ENCODE measurements around the gene CYP4F11. TPM values are rescaled to one million over a fixed set of nuclear protein-coding genes. Genes with fewer than 3 reads are reported as not detected.

Gene CYP4F11
- total RNA-seq, 1 experiment from 2014 or later = not detected

GRCh38 chr19:15885919-15886318 lies 48.4 kb downstream of the CYP4F11 start:
- Histone ChIP-seq H3K4ac (ENCODE audit: low read depth, low read length) (no peak overlapping the region), H4K20me1 (ENCODE audit: control insufficient read depth, insufficient read depth, insufficient read length) (no peaks in the 10 kb centered on the region)
- WGBS (ENCODE audit: extremely low coverage, insufficient read length, low lambda C conversion rate) = no CpG with 5 or more reads among the region's 7 CpGs

More at GRCh38 chr19:15885919-15886318, 48.4 kb downstream of the CYP4F11 start:
- no peak overlapping the region for H3K27ac ChIP-seq (ENCODE audit: insufficient read length, low read depth, low read length)
- H3K23ac ChIP-seq (ENCODE audit: insufficient read length, low read depth, low read length) = no peak overlapping the region
- no peak overlapping the region for H4K5ac ChIP-seq (ENCODE audit: insufficient read length, low read depth, low read length)
- no peak overlapping the region for H3T11ph ChIP-seq (ENCODE audit: low read length)
- Mint-ChIP-seq H3K9me3 (peaks cover 41 to 42% of the 10 kb centered on the region in 2 experiments), H3K4me3 (no peak overlapping the region), H3K27me3 (ENCODE audit: low read depth) (no peaks in the 10 kb centered on the region; the same call in 1 of the 2 replicates), H3K27ac (no peak overlapping the region), H3K36me3 (ENCODE audit: insufficient read depth in 1 of 3, low read depth in 3 of 3) (peaks cover 0 to 9% (median 0%) of the 10 kb centered on the region in 3 experiments; a peak in 4 of 7 replicates), H3K4me1 (no peaks in the 10 kb centered on the region)
- no peaks in the 10 kb centered on the region for H3K27me3 ChIP-seq (ENCODE audit: insufficient read depth, low read length)
- no peaks in the 10 kb centered on the region for H3K79me1 ChIP-seq (ENCODE audit: insufficient read depth, low read depth, low read length, poor library complexity, severe bottlenecking)
- no peaks in the 10 kb centered on the region for H3K4me1 ChIP-seq (ENCODE audit: insufficient read depth, low read length)
- H2AK5ac ChIP-seq (ENCODE audit: insufficient read length, low read length) = no peak overlapping the region
- no peak overlapping the region for H4K8ac ChIP-seq (replicated peaks; ENCODE audit: insufficient read length, low read depth, low read length)
- H3K9ac ChIP-seq (ENCODE audit: extremely low read depth, insufficient read length, low read length) = no peak overlapping the region
- H3K4me2 ChIP-seq (ENCODE audit: insufficient read depth, insufficient read length, low read length) = no peak overlapping the region
- no peak overlapping the region for H3K14ac ChIP-seq (ENCODE audit: insufficient read depth, low read length)
- no peaks in the 10 kb centered on the region for H3K23me2 ChIP-seq (ENCODE audit: insufficient read length, low read depth, low read length, poor library complexity, severe bottlenecking)
- no peak overlapping the region for H2BK20ac ChIP-seq (ENCODE audit: low read depth, low read length, poor library complexity, severe bottlenecking)
- no peak overlapping the region for H4K91ac ChIP-seq (ENCODE audit: insufficient read length, low read depth, low read length)
- no peak overlapping the region for H2AFZ ChIP-seq (ENCODE audit: low read length)
- no peak overlapping the region for H3K18ac ChIP-seq (ENCODE audit: insufficient read length, low read depth, low read length)
- H2BK5ac ChIP-seq (ENCODE audit: insufficient read length, low read length) = no peak overlapping the region
- no peak for DNase-seq
- no peak for TF ChIP-seq CTCF (conservative IDR thresholded peaks at IDR 0.05)
- H3K56ac ChIP-seq (ENCODE audit: insufficient read length, low read depth, low read length) = no peak overlapping the region
- H3K9me3 ChIP-seq (ENCODE audit: control insufficient read depth, low read depth, low read length) = peaks cover 72% of the 10 kb centered on the region
- no peak overlapping the region for H2BK12ac ChIP-seq (ENCODE audit: insufficient read length, low read depth, low read length)
- no peaks in the 10 kb centered on the region for H3K79me2 ChIP-seq (ENCODE audit: insufficient read depth, low read length)
- H2BK120ac ChIP-seq (ENCODE audit: low read depth, low read length, poor library complexity, severe bottlenecking) = no peak overlapping the region
- no peak overlapping the region for H2BK15ac ChIP-seq (ENCODE audit: low read depth, low read length)
